Esophagus muscularis mucosa (tissue), 4 donors: ENCODE measurements around the gene LDLRAD3. TPM values are rescaled to one million over a fixed set of nuclear protein-coding genes. Genes with fewer than 3 reads are reported as not detected.

ENCODE experiments used
- DNase-seq: peaks from one replicate; pipeline ENCODE4 v3.0.0-alpha.2; 2017; ENCODE audit errors: extremely low spot score
- H3K27ac ChIP-seq, 4 donors: fragments of 200-600 bp; sonication (generic); replicated peaks in 1 of 4; 1 replicate in 3 of 4; 2 replicates in 1 of 4; pipeline ENCODE4 v1.5.1; 2016 to 2019; ENCODE audit warnings: mild to moderate bottlenecking in 1 of 4
- H3K27me3 ChIP-seq, 4 donors: fragments of 200-600 bp; sonication (generic); one replicate each; pipeline versions ENCODE4 v1.5.1 to v1.6.0; 2016 to 2019
- H3K36me3 ChIP-seq, 4 donors: fragments of 200-600 bp; sonication (generic); one replicate each; pipeline ENCODE4 v1.5.1; 2016 to 2019
- H3K4me1 ChIP-seq, 4 donors: fragments of 200-600 bp; sonication (generic); one replicate each; pipeline ENCODE4 v1.5.1; 2016 to 2019
- H3K4me3 ChIP-seq, 4 donors: fragments of 200-600 bp; sonication (generic); 1 replicate in 2 of 4; 2 replicates in 2 of 4; pipeline ENCODE4 v1.5.1; 2016 to 2019; ENCODE audit warnings: mild to moderate bottlenecking in 4 of 4, moderate library complexity in 1 of 4
- H3K9me3 ChIP-seq, 4 donors: fragments of 200-600 bp; sonication (generic); 1 replicate in 3 of 4; 2 replicates in 1 of 4; pipeline ENCODE4 v1.5.1; 2016 to 2019
- CTCF ChIP-seq, 3 experiments: fragments of 200-600 bp in 2 of 3; fragments of 450-650 bp in 1 of 3; sonication (generic) in 2 of 3; IDR thresholded peaks; one replicate each; pipeline ENCODE4 v1.5.1; 2017 to 2019; ENCODE audit warnings: antibody characterized with exemption in 3 of 3, mild to moderate bottlenecking in 2 of 3, moderate library complexity in 1 of 3
- EP300 ChIP-seq: sonication (generic); formaldehyde crosslinking; IDR thresholded peaks from one replicate; pipeline ENCODE4 v1.6.1; 2017; ENCODE audit warnings: antibody characterized with exemption
- POLR2A ChIP-seq: fragments of 450-650 bp; IDR thresholded peaks from one replicate; pipeline ENCODE4 v1.6.1; 2017; ENCODE audit warnings: antibody characterized with exemption, moderate library complexity, mild to moderate bottlenecking, low read depth
- POLR2AphosphoS5 ChIP-seq, 2 donors: sonication (generic); formaldehyde crosslinking; IDR thresholded peaks; one replicate each; pipeline ENCODE4 v1.6.1; 2017; ENCODE audit warnings: antibody characterized with exemption in 2 of 2
- WGBS: methylation state at CpG from one replicate; pipeline ENCODE4 v1.1.5; 2018; 5-methylcytosine and 5-hydroxymethylcytosine counted together
- intact Hi-C: fragments of 100-400 bp; cut with DNase I; formaldehyde crosslinking; loops from one replicate; pipeline ENCODE4 v1.15.1; 2023
- total RNA-seq, 4 donors: library from RNA; depleted of rRNA; stranded (reverse); fragments of >200 nt; gene quantifications; one replicate each; pipeline versions ENCODE4 v1.1.0 to v1.2.1, GENCODE V29; 2016

LDLRAD3 gene
- total RNA-seq, 4 donors from 2014 or later: 6.8 to 8.7 (median 8.2) TPM

DNA sequence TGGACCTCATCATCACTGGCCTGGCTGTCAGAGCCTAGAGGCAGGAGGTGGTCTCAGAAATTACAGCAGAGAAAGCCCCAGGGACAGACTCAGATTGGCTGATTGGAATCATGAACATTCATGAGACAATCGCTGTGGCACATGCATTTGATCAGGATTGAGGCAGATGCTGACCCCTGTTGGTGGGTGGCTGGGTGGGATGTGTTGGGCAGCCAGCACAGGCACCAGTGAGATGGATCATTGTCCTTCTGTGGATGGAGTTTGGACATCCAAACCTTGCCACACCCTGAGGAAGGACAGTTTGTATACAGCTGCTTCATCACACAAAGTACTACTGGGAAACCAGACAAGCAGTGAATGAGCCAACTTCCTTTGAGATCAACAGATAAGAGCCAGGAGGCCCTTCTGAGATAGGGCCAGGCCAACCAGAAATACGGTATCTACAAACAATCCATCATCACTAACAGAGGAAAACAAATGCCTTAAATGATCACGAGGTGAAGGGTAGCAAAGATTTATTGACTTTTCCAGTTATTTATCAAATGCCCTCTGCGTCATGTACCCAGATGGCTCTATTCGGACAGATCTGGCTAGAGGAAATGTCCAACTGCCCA is 328.0 kb downstream of the LDLRAD3 start:
- 84% methylated on average over 5 of the region's 5 CpGs for WGBS
- Histone ChIP-seq H3K4me3 (no peak overlapping the region), H3K27me3 (no peaks in the 10 kb centered on the region), H3K27ac (no peak overlapping the region), H3K9me3 (peaks cover 0 to 7% (median 0%) of the 10 kb centered on the region in 4 donors), H3K4me1 (no peaks in the 10 kb centered on the region), H3K36me3 (peaks cover 45 to 67% (median 62%) of the 10 kb centered on the region in 4 donors)
- intact Hi-C loops: no loop called here
- TF ChIP-seq POLR2AphosphoS5 (IDR thresholded peaks at IDR 0.05) (no peak), POLR2A (no peak), EP300 (no peak), CTCF (IDR thresholded peaks at IDR 0.05) (no peak)
- no peak for DNase-seq

GRCh38 chr11:36273110-36273509 is 329.2 kb downstream of the LDLRAD3 start:
- Histone ChIP-seq H3K9me3 (peaks cover 0 to 7% (median 0%) of the 10 kb centered on the region in 4 donors), H3K27me3 (no peaks in the 10 kb centered on the region), H3K4me3 (no peak overlapping the region), H3K27ac (no peak overlapping the region), H3K36me3 (peaks cover 45 to 79% (median 68%) of the 10 kb centered on the region in 4 donors), H3K4me1 (no peaks in the 10 kb centered on the region)
- WGBS: 85% methylated on average over 3 of the region's 3 CpGs
- no peak for DNase-seq
- intact Hi-C loops: no loop called here
- TF ChIP-seq CTCF (IDR thresholded peaks at IDR 0.05) (no peak), EP300 (no peak), POLR2AphosphoS5 (IDR thresholded peaks at IDR 0.05) (no peak), POLR2A (no peak)

DNA sequence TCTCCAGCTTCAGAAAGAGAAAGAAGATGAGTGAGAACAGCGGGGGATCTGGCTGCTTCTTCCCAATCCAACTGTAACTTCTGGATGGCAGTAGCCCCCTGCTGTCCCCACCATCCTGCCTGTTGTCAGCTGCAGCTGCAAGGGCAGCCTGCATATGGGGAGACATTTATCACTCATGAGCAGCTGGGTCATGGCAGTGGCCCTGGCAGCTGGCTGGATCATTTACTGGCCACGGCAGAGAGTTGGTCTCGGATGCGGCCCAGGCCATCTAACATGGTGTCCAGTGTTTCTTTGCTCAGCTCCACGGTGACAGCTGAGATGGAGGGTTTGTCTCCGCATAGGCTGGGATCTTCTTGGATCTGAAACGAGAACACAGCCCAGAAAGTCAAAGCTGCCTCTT is 330.6 kb downstream of the LDLRAD3 start:
- no peak for TF ChIP-seq POLR2A
- no peak for TF ChIP-seq POLR2AphosphoS5 (IDR thresholded peaks at IDR 0.05)
- TF ChIP-seq CTCF (IDR thresholded peaks at IDR 0.05): no peak
- no peak for TF ChIP-seq EP300
- WGBS: 100% methylated on average over 2 of the region's 7 CpGs
- no peak overlapping the region for H3K27ac ChIP-seq
- intact Hi-C loops: no loop called here
- peaks cover 0 to 7% (median 0%) of the 10 kb centered on the region in 4 donors for H3K9me3 ChIP-seq
- H3K27me3 ChIP-seq: no peaks in the 10 kb centered on the region
- no peak overlapping the region for H3K4me3 ChIP-seq
- no peak for DNase-seq
- no peaks in the 10 kb centered on the region for H3K4me1 ChIP-seq
- peaks cover 49 to 89% (median 80%) of the 10 kb centered on the region in 4 donors for H3K36me3 ChIP-seq

DNA sequence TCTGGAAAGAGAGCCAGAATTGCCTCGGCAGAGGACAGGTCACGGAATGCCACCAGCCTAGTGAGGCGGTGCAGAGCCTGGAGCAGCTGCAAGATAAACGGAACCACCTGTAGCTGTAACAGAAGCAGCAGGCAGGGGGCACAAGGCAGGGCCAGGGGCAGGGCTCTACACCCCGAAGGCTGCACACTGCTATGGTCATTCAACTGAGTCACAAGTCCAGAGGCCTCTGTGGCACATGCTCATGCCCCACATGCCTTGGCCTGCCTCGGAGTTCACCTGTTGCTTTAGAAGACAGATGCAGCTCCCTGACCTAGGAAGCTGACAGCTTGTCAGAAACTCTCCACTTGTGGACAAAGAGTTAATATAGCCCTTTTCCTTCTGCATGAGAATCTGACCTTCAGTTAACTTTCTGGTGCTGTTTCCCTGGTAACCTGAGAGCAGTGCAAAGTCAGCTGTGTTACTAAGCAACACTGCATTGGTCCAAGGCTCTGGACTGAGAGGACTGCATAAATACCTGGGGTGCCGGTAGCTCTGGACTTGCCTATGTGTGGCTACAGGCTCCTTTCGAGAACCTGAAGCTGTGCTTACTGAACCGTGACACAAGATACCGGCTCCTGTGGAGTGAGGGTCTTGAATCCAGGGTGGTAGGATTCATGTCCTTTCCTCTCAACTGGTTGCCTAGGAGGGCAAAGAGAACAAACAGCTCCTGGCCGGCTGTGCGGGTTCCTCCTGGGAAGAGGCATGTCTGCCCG is 334.8 kb downstream of the LDLRAD3 start:
- H3K36me3 ChIP-seq: peaks cover 29 to 68% (median 49%) of the 10 kb centered on the region in 4 donors
- H3K27ac ChIP-seq: no peak overlapping the region
- 75% methylated on average over 11 of the region's 13 CpGs for WGBS
- no peaks in the 10 kb centered on the region for H3K4me1 ChIP-seq
- DNase-seq: no peak
- no peak overlapping the region for H3K4me3 ChIP-seq
- no peak for TF ChIP-seq POLR2AphosphoS5 (IDR thresholded peaks at IDR 0.05)
- TF ChIP-seq CTCF (IDR thresholded peaks at IDR 0.05): no peak
- TF ChIP-seq EP300: no peak
- no peak for TF ChIP-seq POLR2A
- H3K27me3 ChIP-seq: no peaks in the 10 kb centered on the region
- peaks cover 0 to 4% (median 0%) of the 10 kb centered on the region in 4 donors for H3K9me3 ChIP-seq
- intact Hi-C loops: no loop called here
